MM.1S (cell line): Measurements from ENCODE around the gene GPRIN3.
A peak's percentile ranks its signal among the peaks of the same experiment; 100 is the strongest.
"Not testable (repeated sequence)": the region's sequence is repeated elsewhere in the genome, so short reads cannot be mapped to it uniquely, and the experiment has no call there.

Experiments used
- DNase-seq: peaks from one replicate; pipeline ENCODE4 v3.0.0-alpha.2; 2015
- H2AFZ ChIP-seq: fragments of 300-600 bp; sonication (generic); 2 replicates; pipeline ENCODE4 v1.6.0; 2016; ENCODE audit warnings: antibody characterized with exemption, low read length
- H3F3A ChIP-seq: fragments of 300-600 bp; sonication (generic); 2 replicates; pipeline ENCODE4 v1.6.1; 2016; ENCODE audit warnings: mild to moderate bottlenecking, antibody characterized with exemption, low read length, moderate library complexity, mixed read lengths; ENCODE audit not compliant: insufficient read depth
- H3K27ac ChIP-seq: fragments of 300-600 bp; sonication (generic); 2 replicates; pipeline ENCODE4 v1.5.1; 2016; ENCODE audit warnings: mild to moderate bottlenecking, low read length
- H3K27me3 ChIP-seq: fragments of 300-600 bp; sonication (generic); replicated peaks from 2 replicates; pipeline ENCODE4 v1.6.0; 2016; ENCODE audit warnings: low read length; ENCODE audit not compliant: insufficient read depth
- H3K36me3 ChIP-seq: fragments of 300-600 bp; sonication (generic); replicated peaks from 2 replicates; pipeline ENCODE4 v1.6.1; 2016; ENCODE audit warnings: mild to moderate bottlenecking, low read length, mixed read lengths; ENCODE audit not compliant: insufficient read depth
- H3K4me1 ChIP-seq: fragments of 300-600 bp; sonication (generic); 2 replicates; pipeline ENCODE4 v1.6.1; 2016; ENCODE audit warnings: low read length, mixed read lengths
- H3K4me2 ChIP-seq: fragments of 300-600 bp; sonication (generic); 2 replicates; pipeline ENCODE4 v1.6.0; 2016; ENCODE audit warnings: low read depth, low read length
- H3K4me3 ChIP-seq: fragments of 300-600 bp; sonication (generic); 2 replicates; pipeline ENCODE4 v1.5.1; 2016; ENCODE audit warnings: low read length, mixed read lengths
- H3K79me2 ChIP-seq: fragments of 300-600 bp; sonication (generic); 2 replicates; pipeline ENCODE4 v1.6.1; 2016; ENCODE audit warnings: mixed run types, low read length, mixed read lengths
- H3K9ac ChIP-seq: fragments of 300-600 bp; sonication (generic); 2 replicates; pipeline ENCODE4 v1.6.1; 2016; ENCODE audit warnings: low read length, mixed read lengths
- H3K9me2 ChIP-seq: fragments of 300-600 bp; sonication (generic); replicated peaks from 2 replicates; pipeline ENCODE4 v1.6.1; 2016; ENCODE audit warnings: mild to moderate bottlenecking, low read length, mixed read lengths; ENCODE audit not compliant: insufficient read depth
- H3K9me3 ChIP-seq: fragments of 300-600 bp; sonication (generic); replicated peaks from 2 replicates; pipeline ENCODE4 v1.6.1; 2016; ENCODE audit warnings: mild to moderate bottlenecking, low read length, mixed read lengths; ENCODE audit not compliant: insufficient read depth
- H4K20me1 ChIP-seq: fragments of 300-600 bp; sonication (generic); 2 replicates; pipeline ENCODE4 v1.6.1; 2016; ENCODE audit warnings: mild to moderate bottlenecking, low read length, moderate library complexity, mixed read lengths; ENCODE audit not compliant: insufficient read depth
- EZH2 ChIP-seq: fragments of 300-600 bp; sonication (generic); optimal IDR thresholded peaks from 2 replicates; pipeline ENCODE3; 2017; ENCODE audit warnings: low read depth, mild to moderate bottlenecking, antibody characterized with exemption, low read length, mixed read lengths
- EZH2phosphoT487 ChIP-seq: fragments of 300-600 bp; sonication (generic); IDR thresholded peaks from 2 replicates; pipeline ENCODE4 v1.6.1; 2018; ENCODE audit warnings: antibody characterized with exemption, low read length
- TF ChIP-seq, protein P1 (sequence below): fragments of 300-600 bp; sonication (generic); IDR thresholded peaks from 2 replicates; pipeline ENCODE4 v1.5.1; 2016; ENCODE audit warnings: antibody characterized with exemption, low read length, mixed read lengths

GPRIN3 gene

DNA sequence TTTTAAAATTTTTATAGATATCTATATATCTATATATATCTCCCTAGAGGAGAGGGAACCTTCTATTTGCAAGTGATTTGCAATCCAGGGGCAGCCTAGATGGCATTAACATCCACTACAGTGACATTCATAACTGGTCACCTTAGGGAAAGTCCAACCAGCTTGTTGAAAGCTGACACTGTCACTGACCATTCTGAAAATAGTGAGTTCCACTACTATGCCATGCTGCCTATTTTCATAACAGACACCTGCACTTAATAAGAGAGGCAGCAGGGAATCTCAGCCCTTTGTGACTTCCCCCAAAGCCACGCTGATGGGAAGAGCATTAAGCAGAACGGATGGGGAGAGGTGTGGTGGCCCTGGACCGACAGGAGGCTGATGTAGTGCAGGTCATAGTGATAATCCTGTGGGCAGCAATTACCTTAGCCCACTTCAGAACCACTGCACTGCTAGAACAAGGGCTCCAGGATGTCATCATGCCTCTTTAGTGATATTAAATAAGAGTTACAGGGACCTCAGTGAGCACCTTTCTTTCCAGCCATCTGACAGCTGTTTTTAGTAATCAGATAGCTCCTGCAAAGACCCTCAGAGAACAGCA lies 51.3 kb downstream of the GPRIN3 start:
- no peak for TF ChIP-seq EZH2phosphoT487
- no peak for TF ChIP-seq EZH2
- TF ChIP-seq, protein P1, sequence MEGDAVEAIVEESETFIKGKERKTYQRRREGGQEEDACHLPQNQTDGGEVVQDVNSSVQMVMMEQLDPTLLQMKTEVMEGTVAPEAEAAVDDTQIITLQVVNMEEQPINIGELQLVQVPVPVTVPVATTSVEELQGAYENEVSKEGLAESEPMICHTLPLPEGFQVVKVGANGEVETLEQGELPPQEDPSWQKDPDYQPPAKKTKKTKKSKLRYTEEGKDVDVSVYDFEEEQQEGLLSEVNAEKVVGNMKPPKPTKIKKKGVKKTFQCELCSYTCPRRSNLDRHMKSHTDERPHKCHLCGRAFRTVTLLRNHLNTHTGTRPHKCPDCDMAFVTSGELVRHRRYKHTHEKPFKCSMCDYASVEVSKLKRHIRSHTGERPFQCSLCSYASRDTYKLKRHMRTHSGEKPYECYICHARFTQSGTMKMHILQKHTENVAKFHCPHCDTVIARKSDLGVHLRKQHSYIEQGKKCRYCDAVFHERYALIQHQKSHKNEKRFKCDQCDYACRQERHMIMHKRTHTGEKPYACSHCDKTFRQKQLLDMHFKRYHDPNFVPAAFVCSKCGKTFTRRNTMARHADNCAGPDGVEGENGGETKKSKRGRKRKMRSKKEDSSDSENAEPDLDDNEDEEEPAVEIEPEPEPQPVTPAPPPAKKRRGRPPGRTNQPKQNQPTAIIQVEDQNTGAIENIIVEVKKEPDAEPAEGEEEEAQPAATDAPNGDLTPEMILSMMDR = no peak
- Histone ChIP-seq H3K36me3 (peaks cover 1% of the 10 kb centered on the region; the same call in 1 of the 2 replicates), H3K9me2 (no peaks in the 10 kb centered on the region), H3K9me3 (no peaks in the 10 kb centered on the region), H4K20me1 (peaks cover 46% of the 10 kb centered on the region), H3K27ac (peak overlapping the region; percentile 56; the same call in 1 of the 2 replicates), H3K4me1 (peaks cover 84% of the 10 kb centered on the region), H3K79me2 (peaks cover 100% of the 10 kb centered on the region), H3K4me3 (no peak overlapping the region), H3K4me2 (peak overlapping the region; percentile 30), H3K27me3 (no peaks in the 10 kb centered on the region), H3F3A (peaks cover 62% of the 10 kb centered on the region), H3K9ac (peak overlapping the region; percentile 8; the same call in 1 of the 2 replicates), H2AFZ (no peak overlapping the region)
- no peak for DNase-seq

DNA sequence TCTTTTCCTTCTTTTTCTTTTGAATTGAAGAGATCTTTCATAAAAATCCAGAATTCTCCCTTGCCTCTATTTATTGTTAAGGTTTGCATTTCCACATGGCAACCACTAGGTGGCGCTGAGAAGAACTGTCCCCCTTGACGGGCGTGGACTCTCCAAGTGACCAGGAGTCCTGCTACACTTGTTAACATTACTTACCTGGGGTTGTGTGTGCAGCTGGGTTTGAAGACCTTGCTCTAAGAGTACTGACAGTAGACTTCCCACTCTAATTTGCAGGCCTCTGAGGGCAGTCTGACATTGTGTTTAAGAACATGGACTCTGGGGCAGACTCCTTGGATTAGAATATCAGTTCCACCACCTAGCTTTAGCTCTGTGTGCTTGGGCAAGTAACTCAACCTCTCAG lies 52.8 kb downstream of the GPRIN3 start:
- H3K27ac ChIP-seq = peak overlapping the region; percentile 56; the same call in 1 of the 2 replicates
- no peak overlapping the region for H3K4me3 ChIP-seq
- H3K9me3 ChIP-seq = no peaks in the 10 kb centered on the region
- H3K9me2 ChIP-seq = no peaks in the 10 kb centered on the region
- no peak for TF ChIP-seq EZH2
- TF ChIP-seq, protein P1 = peak; percentile 91
- no peak for TF ChIP-seq EZH2phosphoT487
- H2AFZ ChIP-seq = no peak overlapping the region
- H3K4me1 ChIP-seq = peaks cover 70% of the 10 kb centered on the region
- H3K9ac ChIP-seq = no peak overlapping the region
- H3K79me2 ChIP-seq = peaks cover 100% of the 10 kb centered on the region
- peaks cover 3% of the 10 kb centered on the region for H3K36me3 ChIP-seq
- DNase-seq = peak; percentile 49
- H3F3A ChIP-seq = peaks cover 56% of the 10 kb centered on the region
- H4K20me1 ChIP-seq = peaks cover 33% of the 10 kb centered on the region
- peak overlapping the region; percentile 35; the same call in 1 of the 2 replicates for H3K4me2 ChIP-seq
- no peaks in the 10 kb centered on the region for H3K27me3 ChIP-seq

DNA sequence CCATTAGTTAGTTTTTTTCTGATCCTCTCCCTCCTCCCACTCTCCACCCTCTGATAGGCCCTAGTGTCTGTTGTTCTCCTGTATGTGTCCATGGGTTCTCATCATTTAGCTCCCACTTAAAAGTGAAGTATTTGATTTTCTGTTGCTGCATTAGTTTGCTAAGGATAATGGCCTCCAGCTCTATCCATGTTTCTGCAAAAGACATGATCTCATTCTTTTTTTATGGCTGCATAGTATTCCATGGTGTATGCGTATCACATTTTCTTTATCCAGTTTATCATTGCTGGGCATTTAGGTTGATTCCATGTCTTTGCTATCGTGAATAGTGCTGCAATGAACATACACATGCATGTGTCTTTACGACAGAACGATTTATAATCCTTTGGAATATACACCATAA lies 53.3 kb downstream of the GPRIN3 start:
- H3K9me2 ChIP-seq, DNase-seq, H3K9ac ChIP-seq, H3K9me3 ChIP-seq, H2AFZ ChIP-seq, H3K36me3 ChIP-seq, H3K27me3 ChIP-seq, H3K4me3 ChIP-seq: not testable (repeated sequence)
- H3K79me2 ChIP-seq = peaks cover 100% of the 10 kb centered on the region
- peak overlapping the region; percentile 35; the same call in 1 of the 2 replicates for H3K4me2 ChIP-seq
- H4K20me1 ChIP-seq = peaks cover 34% of the 10 kb centered on the region
- H3K27ac ChIP-seq = peak overlapping the region; percentile 34; the same call in 1 of the 2 replicates
- peaks cover 52% of the 10 kb centered on the region for H3F3A ChIP-seq
- H3K4me1 ChIP-seq = peaks cover 68% of the 10 kb centered on the region

DNA sequence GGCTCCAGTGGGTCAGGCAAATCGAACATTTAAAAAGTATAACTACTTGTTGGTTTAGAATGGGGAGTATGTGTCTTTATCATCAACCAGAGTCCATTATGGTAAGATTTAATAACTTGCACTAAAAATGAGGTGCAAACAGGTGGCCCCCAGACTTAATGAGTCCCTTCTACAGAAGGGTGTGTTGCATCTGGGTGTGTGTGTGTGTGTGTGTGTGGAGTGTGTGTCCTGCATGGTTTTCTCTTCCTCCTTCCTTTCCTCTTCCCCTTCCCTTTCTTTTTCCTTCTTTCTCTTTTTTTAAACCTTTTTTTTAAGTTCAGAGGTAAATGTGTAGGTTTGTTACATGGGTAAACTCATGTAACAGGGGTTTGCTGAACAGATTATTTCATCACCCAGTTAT lies 53.7 kb downstream of the GPRIN3 start:
- TF ChIP-seq, protein P1 = no peak
- TF ChIP-seq EZH2phosphoT487 = no peak
- Histone ChIP-seq H3K4me1 (peaks cover 68% of the 10 kb centered on the region), H3K79me2 (peaks cover 100% of the 10 kb centered on the region), H4K20me1 (peaks cover 36% of the 10 kb centered on the region; the same call in 1 of the 2 replicates), H3K9me3 (no peaks in the 10 kb centered on the region), H3K4me2 (peak overlapping the region; percentile 35; the same call in 1 of the 2 replicates), H3F3A (peaks cover 48% of the 10 kb centered on the region), H3K27me3 (no peaks in the 10 kb centered on the region), H3K4me3 (peak overlapping the region; percentile 29; the same call in 1 of the 2 replicates), H2AFZ (no peak overlapping the region), H3K27ac (peak overlapping the region; percentile 34; the same call in 1 of the 2 replicates), H3K9ac (peak overlapping the region; percentile 8; the same call in 1 of the 2 replicates), H3K9me2 (no peaks in the 10 kb centered on the region), H3K36me3 (peaks cover 12% of the 10 kb centered on the region)
- DNase-seq = no peak
